GM20000 (cell line): ENCODE measurements around the gene CBR1.
"Not testable (repeated sequence)": the region's sequence is repeated elsewhere in the genome, so short reads cannot be mapped to it uniquely, and the experiment has no call there.

Experiments used
- DNase-seq: peaks from one replicate; pipeline ENCODE4 v3.0.0; 2012; ENCODE audit warnings: low spot score
- TF ChIP-seq, protein P1 (sequence below): IDR thresholded peaks from 2 replicates; pipeline ENCODE4 v1.5.1; 2012; ENCODE audit warnings: mild to moderate bottlenecking, control low read depth; ENCODE audit errors: extremely low read depth, missing control alignments

CBR1 gene

GRCh38 chr21:36063375-36064084, 6.3 kb upstream of the CBR1 start:
- TF ChIP-seq, protein P1, sequence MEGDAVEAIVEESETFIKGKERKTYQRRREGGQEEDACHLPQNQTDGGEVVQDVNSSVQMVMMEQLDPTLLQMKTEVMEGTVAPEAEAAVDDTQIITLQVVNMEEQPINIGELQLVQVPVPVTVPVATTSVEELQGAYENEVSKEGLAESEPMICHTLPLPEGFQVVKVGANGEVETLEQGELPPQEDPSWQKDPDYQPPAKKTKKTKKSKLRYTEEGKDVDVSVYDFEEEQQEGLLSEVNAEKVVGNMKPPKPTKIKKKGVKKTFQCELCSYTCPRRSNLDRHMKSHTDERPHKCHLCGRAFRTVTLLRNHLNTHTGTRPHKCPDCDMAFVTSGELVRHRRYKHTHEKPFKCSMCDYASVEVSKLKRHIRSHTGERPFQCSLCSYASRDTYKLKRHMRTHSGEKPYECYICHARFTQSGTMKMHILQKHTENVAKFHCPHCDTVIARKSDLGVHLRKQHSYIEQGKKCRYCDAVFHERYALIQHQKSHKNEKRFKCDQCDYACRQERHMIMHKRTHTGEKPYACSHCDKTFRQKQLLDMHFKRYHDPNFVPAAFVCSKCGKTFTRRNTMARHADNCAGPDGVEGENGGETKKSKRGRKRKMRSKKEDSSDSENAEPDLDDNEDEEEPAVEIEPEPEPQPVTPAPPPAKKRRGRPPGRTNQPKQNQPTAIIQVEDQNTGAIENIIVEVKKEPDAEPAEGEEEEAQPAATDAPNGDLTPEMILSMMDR: no peak

GRCh38 chr21:36064085-36064460, 5.8 kb upstream of the CBR1 start:
- DNase-seq: no peak
- TF ChIP-seq, protein P1: no peak

More at GRCh38 chr21:36063375-36064084, 6.3 kb upstream of the CBR1 start:
- DNase-seq: no peak

DNA sequence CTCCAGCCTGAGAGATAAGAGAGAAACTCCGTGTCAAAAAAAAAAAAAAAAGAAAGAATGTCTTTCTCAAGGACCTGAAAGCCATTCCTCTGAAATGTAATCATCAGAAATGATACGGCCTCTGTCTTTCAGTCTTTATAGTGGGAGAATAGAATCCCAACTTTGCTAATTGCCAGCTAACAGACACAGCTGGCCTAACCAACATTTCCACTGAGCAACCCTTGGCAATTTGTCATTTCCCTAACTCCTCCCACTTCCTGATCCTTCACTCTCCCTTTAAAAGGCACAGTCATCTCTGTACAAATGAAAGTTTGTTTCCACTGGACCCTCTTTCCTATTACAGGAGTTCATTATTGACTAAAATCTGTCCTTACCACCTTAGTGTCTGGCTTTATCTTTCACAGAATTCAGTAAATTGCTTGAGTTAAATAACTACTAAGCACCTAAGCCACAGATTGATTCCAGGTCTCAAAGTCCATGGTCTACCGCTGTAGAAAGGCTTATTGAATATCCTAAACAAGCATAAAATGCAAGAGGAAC, 4.3 kb upstream of the CBR1 start:
- TF ChIP-seq, protein P1: no peak
- DNase-seq: no peak

GRCh38 chr21:36068748-36069398, 951 bp upstream of the CBR1 start:
- no peak for DNase-seq
- TF ChIP-seq, protein P1: no peak

DNA sequence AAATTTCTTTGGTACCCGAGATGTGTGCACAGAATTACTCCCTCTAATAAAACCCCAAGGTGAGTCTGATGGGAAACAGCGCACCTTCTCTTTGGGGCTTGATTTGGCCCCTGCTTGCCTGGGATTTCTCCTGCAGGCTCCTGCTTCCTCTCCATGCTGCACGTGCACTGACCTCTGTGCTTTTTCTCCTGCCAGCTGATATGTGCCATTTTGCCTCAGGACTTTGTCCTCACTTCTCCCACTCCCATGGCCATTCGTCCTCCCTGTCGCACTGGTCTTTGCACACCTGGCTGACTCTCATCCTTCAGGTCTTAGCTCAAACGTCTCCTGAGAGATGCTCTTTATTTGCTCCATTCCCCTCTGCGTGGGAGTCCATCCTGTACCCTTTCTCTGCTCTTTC, 1.2 kb downstream of the CBR1 start:
- DNase-seq: no peak
- TF ChIP-seq, protein P1: no peak

- TF ChIP-seq, protein P1: no peak
Measured at GRCh38 chr21:36072453-36073162, 2.8 kb downstream of the CBR1 start.

GRCh38 chr21:36073181-36073580, 3.4 kb downstream of the CBR1 start:
- TF ChIP-seq, protein P1: no peak
- DNase-seq: no peak

More at GRCh38 chr21:36072453-36073162, 2.8 kb downstream of the CBR1 start:
- no peak for DNase-seq

- DNase-seq: not testable (repeated sequence)
Measured at GRCh38 chr21:36073911-36074310, 4.1 kb downstream of the CBR1 start.
